HG03064 (cell line): ENCODE results near the gene TMPRSS3.

ENCODE experiments used
- ATAC-seq: cut with Tn5 transposase; IDR thresholded peaks from one replicate; pipeline ENCODE4 v1.9.1; 2021; ENCODE audit warnings: low read depth; ENCODE audit not compliant: unreplicated experiment

TMPRSS3 gene

DNA sequence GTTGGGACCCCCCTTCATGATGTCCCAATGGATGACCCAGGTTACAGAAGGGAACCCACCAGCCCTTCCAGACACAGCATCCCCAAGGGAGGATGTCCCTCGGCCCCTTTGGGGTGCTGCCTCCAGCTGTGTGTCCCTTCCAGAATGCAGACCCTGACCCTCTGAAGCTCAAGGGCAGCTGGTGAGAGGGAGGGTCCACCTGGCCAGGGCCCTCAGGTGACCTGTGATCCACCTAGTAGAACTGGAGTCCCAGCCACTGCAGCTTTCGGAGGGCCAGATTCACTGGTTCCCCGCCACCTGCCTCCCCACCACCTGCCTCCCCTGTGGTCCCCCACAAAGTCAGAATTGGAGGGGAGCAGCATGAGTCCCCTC, 19.9 kb downstream of the TMPRSS3 start:
- ATAC-seq: no peak

DNA sequence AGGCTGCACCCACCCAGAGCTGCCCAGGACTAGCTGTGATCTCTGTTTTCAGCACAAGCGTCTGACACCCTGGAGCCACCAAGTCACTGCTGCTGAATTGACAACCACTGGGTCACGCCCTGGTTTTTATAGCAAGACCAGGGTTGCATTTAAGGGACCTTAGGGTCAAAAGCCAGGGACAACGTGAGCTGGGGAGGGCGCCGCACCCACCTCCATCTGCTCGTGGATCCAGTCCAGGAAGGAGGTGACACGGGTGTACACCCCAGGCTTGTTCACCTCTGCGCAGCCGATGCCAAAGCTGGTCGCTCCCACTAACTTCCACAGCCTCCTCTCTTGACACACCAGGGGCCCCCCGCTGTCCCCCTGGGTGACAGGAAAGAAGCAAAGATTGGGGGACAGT, 20.3 kb downstream of the TMPRSS3 start:
- no peak for ATAC-seq

DNA sequence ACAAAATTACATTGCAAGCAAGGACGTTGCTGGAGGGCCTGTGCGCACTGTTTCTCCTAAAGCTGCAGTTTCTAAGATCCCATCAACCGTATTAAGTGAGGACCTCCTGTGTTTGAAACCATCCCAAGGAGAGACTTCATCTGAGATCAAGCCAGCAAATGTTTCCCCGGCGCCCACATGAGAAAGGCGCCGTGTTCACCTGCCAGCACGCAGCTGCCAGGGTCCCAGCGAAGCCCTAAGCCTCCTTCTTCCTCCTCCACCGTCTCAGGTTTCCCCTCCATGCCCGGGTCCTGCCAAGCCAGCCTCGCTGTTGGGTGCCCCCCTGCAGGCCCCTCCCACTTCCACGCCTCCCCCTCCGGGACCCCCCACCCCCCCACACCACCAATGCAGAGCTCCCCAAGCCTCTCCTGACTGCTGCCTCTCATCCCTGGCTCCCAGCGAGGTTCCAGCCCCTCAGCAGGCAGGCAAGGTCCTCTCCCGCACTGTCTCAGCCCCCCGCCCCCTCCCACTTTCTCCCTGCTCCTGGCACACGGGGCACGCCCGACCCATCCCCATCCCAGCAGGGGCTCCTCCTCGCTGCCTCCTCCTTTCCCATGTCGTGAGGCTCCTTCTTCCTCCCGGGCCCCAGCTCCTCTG, 20.9 kb downstream of the TMPRSS3 start:
- no peak for ATAC-seq

DNA sequence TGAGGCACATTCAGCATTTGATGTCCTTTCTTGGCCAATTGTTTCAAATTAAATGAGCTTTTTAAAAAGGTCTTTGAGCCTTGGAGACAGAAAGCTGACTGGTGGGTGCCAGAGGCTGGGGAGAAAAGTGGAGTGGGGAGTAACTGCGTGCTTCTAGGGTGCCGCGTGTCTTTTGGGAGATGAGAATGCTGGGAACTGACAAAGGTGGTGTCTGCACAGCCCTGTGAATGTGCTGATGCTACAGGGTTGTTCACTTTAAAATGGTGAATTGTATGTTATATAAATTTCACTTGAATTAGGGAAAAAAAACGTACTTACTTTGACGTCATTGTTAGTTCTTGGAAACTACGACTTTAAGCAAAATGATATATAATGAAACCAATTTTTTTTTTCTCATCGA, 21.4 kb downstream of the TMPRSS3 start:
- no peak for ATAC-seq

DNA sequence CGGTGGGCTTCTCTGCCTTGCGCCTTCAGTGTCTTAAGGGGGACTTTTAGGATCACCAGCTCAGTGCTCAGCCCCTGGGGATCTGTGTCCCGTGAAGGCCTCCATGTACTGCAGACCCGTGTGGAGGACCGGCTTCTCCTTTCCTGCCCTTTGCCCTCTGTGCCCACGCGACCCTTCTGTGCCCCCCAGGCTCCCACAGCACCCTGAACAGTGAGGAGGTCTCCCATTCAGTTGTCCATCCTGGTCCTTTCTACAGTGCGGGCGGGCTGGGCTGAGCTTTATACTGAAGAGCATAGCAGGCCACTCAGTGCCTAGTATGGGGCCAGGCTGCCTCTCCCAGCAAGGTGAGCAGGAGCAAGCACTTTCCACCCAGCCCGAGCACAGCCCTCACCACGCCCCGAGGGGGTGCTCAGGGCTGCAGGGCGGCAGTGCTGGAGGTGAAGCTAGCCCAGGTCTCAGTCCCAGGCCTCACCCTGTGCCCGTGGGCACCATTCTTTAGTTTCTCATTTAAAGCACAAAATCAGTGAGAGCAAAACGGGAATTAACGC, 21.9 kb downstream of the TMPRSS3 start:
- no peak for ATAC-seq

DNA sequence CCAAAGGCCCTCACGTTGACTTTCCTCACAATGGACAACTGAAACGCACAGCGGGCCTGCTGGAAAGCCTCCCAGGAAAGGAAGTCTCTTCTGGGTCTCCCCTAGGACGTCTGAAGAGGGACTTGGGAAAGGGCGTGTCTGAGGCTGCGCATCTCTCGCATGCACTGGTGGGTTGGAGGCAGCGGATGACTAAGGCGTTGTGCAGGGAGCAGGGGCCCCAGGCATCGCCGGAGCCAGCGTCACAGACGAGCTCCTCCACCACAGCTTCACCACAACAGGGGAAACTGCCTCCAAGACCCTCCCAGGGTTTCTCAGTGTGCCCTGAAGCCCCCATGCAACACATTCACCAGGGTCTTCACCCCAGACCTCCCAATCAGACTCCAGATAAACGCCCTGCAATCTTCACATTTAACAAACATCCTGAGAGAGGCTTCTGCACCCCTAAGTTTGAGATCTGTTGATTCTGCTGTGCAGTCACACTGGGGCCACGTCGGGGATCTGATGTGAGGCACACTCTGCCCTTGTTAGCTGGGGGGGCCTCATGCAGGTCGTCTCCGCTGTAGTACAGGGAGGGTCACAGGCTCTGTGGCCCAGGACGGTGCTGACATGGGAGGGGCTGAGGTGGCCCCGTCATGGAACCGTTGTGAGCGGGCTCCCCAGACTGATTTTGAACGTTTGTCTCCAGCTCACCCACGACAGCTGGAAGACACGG, 22.5 kb downstream of the TMPRSS3 start:
- ATAC-seq: no peak

DNA sequence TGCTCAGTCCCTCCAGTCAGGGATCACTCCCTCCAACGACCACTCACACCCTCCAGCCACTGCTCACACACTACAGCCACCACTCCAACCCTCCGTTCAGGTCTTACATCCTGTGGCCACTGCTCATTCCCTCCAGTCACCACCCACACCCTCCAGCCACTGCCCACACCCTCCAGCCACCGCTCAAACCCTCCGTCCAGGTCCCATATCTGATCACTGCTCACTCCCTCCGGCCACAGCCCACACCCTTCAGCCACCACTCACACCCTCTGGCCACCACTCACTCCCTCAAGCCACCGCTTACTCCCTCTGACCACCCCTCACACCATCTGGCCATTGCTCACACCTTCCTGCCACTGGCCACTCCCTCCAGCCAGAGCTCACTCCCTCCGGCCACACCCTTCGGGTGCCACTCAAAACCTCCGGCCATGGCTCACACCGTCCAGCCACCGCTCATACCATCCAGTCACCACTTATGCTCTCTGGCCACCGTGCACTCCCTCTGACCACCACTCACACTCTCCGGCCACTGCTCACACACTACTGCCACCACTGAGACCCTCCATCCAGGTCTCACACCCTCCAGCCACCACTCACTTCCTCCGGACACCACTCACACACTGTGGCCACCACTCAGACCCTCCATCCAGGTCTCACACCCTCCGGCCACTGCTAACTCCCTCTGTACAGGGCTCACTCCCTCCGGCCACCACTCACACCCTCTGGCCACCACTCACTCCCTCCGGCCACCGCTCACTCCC, 24.8 kb downstream of the TMPRSS3 start:
- no peak for ATAC-seq

DNA sequence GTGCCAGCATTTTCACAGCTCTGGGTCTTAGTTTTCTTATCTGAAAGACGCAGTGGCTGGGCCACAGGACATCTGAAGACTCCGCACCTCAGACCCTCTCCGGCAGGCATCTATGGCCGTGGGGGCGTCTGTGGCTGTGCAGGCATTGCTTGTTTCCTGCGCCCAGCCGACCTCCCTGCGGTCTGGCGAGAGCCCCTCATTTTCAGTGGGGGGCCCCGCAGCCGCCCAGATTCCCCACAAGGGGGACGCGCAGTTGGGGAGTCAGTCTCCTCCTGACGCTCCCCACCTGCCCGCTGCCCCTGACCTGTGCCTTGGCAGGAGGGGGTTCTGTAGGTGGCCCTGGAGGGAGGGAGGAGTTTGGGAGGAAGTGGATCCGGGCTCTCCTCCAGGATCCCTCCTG, 26.0 kb downstream of the TMPRSS3 start:
- no peak for ATAC-seq

DNA sequence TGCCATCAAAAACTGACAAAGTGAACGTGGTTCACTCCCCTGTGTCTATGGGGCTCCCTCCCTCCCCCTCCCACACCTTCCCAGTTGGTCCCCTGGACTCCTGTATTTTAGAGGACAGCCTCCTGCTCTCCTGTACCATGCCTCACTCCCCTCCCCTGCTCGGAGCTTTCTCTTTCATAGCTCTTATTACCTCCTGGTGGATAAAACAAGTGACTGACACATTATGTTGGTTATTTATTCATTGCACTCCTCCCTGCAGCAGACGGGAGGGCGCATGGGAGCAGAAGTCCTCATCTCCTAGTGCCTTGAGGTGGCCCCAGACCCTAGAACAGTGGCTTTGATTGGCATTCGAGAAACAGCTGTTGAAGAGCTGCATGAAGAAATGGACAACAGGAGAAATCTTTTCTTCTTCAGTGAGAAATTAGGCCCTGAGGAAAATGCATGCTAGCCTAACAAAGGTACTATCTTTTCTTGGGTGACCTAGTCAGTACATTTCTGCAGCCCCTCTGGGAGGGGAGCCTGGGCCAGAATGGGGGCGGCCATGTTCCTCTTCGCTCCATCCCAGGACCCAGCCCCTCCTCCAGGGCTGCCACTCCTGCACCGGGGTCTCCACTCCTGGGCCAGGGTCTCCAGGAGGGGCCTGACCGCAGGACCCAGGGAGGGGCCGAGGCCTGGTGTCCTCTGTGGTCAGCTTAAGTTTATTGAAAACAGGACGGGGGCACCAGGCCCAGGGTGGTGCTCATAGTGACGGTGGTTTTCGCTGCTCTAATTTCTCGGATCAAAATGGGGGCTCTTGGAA, 28.3 kb downstream of the TMPRSS3 start:
- ATAC-seq: no peak

DNA sequence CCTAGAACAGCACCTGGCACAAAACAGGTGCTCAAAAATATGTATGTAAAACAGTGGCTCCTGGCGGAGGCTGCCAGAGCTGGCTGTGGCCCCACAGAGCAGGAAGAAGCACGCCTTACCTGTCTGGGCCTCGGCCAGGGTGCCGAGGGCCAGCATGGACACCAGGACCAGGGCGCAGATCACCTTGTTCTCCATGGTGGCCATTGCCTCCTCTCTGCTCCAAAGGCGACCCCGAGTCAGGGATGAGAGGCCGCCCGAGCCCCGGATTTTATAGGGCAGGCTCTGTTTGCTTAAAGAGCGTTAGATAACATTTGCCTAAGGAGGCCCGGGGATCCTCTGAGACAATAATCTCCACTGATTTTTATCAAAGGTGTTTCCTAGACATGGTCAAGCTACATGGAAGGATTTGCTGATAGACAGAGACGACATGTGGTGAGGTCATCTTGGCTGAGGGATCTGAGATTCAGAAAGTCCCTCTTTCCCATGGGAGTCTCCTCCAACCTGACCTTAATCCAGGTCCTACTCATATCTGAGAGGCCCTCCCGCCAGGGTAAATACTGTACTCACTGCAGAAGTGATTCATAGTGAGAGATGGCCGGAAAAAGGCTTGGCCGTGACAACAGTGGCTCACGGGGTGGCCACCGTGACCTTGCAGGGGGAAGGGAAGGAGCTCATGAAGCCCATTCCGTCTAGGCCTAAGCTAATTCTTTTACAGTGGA, 29.4 kb downstream of the TMPRSS3 start, which contains the start of gene TFF1:
Gene TFF1, minus strand, starts transcription at position 244 of the 719 bp plus-strand sequence. Its CDS starts 40 bp downstream, at position 204.
- no peak for ATAC-seq

DNA sequence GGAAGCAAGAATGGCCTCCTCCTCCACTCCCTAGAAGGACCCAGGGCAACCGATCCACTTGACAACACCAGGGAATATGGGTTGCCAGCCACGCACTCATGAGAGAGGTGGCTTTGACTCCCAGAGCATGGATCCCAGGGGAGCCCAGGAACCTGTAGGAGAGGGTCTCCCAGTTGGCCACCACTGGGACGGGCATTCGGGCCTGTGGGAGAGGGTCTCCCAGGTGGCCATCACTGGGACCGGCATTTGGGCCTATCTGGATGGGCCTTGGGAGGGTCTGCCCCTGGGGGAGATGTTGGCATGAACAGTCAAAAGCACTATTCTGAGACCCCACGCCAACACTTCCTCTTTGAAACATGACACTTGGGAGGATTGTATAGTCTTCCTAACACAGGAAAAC, 30.1 kb downstream of the TMPRSS3 start:
- no peak for ATAC-seq

DNA sequence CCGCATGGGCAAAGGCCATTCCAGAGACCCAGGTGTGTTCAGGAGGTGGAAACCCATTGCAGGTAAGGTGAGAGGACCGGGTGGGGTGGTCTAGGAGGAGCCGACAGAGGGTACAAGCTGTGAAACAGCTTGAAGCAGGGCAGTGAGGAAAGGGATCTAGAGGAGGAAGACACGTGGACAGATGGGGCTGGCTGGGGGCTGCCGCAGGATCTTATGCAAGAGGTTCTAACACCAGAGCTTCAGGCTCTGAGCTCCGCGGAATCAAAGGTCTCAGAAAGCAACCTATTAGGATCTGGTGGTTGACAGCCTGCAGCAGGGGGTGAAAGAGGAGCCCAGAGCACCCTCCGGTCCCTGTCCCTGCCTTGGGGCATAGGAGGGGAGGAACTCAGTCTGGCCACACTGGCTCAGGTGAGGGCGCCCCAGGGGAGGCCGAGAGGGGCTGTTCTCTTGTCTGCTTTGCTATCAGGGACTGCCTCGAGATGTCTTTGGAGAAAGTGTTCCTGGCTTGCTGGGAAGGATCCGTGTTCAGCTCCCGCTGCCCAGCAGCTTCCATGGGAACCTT, 31.5 kb downstream of the TMPRSS3 start:
- no peak for ATAC-seq

DNA sequence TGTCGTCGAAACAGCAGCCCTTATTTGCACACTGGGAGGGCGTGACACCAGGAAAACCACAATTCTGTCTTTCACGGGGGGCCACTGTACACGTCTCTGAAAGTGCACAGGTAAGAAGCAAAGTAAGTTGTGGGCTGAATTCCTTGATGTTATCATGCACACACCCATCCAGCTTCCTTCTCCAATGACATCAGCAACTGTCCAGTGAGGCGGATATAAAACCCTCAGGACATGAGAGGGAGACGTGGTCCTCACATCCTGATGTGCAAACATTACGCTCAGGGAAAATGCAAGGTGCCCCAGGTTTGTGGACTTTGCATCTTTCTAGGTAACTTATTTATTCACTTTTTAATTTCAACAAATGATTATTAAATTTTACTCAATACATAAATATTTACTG, 32.5 kb downstream of the TMPRSS3 start:
- no peak for ATAC-seq

DNA sequence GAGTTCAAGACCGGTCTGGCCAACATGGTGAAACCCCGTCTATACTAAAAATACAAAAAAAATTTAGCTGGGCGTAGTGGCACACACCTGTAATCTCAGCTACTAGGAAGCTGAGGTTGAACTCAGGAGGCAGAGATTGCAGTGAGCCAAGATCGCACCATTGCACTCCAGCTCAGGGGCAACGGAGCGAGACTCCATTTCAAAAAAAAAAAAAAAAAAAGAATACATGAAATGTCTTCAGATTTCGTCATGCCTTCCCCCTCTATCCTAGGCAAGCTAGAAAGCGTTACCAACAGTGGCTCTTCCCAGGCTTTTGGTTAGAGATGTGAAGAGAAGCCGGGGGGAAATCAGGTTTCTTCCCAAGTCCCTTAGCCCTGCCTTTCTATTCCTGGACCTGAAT, 33.2 kb downstream of the TMPRSS3 start:
- no peak for ATAC-seq

DNA sequence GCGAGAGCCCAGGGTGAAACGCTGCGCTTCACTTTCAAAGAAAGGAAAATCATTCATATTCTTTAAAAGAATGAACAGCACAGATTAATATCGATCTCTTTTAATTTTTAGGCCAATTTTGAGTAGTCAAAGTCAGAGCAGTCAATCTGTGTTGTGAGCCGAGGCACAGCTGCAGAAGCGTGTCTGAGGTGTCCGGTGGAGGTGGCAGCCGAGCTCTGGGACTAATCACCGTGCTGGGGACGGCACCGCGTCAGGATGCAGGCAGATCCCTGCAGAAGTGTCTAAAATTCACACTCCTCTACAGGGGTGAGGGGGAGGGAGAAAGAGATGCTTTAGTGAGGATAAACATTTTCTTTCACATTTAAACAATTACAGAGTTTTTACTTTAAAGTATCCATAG, 33.7 kb downstream of the TMPRSS3 start:
- no peak for ATAC-seq

DNA sequence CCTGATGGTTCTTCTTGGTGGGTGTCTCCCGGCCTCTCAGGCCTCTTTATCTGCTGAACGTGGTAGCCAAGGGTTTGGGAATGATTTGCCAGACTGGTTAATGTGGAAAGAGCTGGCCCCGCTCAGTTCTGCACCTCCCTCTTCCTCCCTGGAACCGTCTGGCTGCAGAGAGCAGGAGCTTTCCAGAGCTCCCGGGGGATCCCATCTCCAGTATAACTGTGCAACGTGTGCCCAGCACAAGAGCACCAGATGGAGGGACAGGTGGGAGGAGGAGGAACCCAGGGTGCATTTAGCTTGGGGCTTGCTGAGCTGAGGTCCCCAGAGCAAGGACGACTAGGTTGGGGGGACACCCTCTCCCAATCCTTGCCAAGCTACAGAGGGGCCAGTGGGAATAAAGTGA, 34.6 kb downstream of the TMPRSS3 start:
- ATAC-seq: no peak

DNA sequence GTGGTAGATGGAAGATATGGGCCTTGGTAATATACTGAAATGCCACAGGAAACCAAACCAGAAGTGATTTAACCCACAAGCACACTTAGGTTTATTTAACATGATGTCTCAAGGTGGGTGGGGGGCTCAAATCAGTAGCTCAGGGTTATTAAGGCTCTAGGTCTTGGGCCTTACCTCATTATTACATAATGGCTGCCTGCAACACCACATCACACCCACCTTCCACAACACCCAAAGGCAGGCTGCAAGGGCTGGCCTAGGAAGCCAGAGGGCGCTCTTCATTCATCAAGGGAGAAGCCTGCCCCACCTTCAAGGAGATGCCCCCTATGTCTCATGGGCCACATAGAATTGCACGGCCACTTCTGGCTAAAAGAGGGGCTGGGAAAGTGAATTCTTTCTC, 35.5 kb downstream of the TMPRSS3 start:
- no peak for ATAC-seq

DNA sequence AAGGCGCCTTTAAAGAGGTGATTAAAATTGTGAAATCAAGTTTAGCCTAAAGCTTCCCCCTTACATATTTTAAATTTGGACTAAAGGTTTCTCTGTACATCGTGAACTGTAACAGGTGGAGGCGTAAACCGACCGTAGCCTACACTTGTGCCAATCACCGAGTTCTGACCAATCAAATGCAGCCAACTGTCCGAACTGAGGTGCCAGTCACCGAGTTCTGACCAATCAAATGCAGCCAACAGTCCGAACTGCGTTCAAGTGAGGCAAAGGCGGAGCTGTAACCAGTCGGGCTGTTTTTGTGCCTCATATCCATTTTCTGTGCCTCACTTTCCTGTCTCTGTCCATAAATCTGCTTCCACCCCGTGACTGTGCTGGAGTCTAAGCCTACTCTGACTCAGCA, 36.9 kb downstream of the TMPRSS3 start:
- ATAC-seq: no peak

DNA sequence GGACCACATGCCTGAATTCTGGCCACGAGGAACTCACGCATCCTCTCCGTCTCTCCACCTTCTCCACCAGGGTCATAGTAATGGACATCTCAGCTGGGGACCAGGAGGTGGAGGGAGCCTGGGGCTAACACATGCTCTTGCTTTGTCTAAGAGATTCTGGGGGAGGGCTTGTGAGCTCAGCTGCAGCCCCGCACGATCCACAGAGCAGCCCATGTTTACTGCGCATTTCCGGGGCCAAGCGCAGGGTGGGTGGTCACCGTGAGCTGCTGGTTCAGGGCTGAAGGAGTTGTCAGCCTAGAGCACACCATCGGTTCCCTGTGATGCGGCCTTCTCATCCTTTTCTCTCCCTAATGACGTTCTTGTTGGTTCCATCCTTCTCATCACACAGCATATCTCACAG, 37.6 kb downstream of the TMPRSS3 start:
- no peak for ATAC-seq

DNA sequence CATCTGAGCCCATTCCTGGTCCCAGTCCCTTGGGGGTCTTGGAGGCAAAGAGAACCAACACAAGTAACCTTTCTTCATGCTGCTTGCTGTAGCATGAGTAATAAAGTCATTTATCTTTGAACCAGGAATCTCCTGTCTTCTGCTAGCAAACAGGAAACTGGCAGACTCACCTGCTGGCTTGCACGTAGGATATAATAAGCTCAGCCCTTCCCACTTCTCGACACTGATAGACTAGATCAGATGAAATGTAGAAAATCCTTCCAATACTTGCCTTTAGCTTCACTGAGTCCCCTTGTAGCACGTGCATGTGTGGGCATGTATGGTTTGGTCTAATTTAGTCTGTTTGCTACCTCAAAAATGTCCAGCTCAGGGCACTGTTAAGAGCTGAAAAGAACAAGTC, 38.5 kb downstream of the TMPRSS3 start:
- ATAC-seq: no peak
